Left ventricle myocardium inferior (tissue), 1 donor: ENCODE measurements around the gene TMSB15C. TPM values are rescaled to one million over a fixed set of nuclear protein-coding genes. Genes with fewer than 3 reads are reported as not detected.
"Not testable (repeated sequence)": the region's sequence is repeated elsewhere in the genome, so short reads cannot be mapped to it uniquely, and the experiment has no call there.

ENCODE experiments used
- DNase-seq: peaks from one replicate; pipeline ENCODE4 v3.0.0-alpha.2; 2020
- H3K27ac ChIP-seq: fragments of 200-600 bp; replicated peaks from 2 replicates; pipeline ENCODE4 v1.8.0; 2021
- H3K27me3 ChIP-seq: fragments of 200-600 bp; 2 replicates; pipeline ENCODE4 v1.8.0; 2021; ENCODE audit warnings: low read depth
- H3K36me3 ChIP-seq: fragments of 200-600 bp; 2 replicates; pipeline ENCODE4 v1.8.0; 2021
- H3K4me1 ChIP-seq: fragments of 200-600 bp; 2 replicates; pipeline ENCODE4 v1.8.0; 2021
- H3K4me3 ChIP-seq: fragments of 200-600 bp; 2 replicates; pipeline ENCODE4 v1.8.0; 2021; ENCODE audit warnings: mild to moderate bottlenecking, moderate library complexity
- H3K9me3 ChIP-seq: fragments of 200-600 bp; replicated peaks from 2 replicates; pipeline ENCODE4 v1.8.0; 2021
- intact Hi-C: fragments of 100-400 bp; cut with micrococcal nuclease; formaldehyde crosslinking; loops from one replicate; pipeline ENCODE4 v1.11.0; 2022
- long read RNA-seq: library from polyadenylated mRNA; unstranded; transcript quantifications from one replicate; pipeline ENCODE4 v2.0.0, GENCODE V29; 2021
- total RNA-seq: library from RNA; stranded (reverse); fragmentation: NEBNext Ultra II Directional; extraction: Animal tissue kit (Norgen Biotek cat#: 25700); gene quantifications from one replicate; pipeline ENCODE4 v1.2.1, GENCODE V29; 2021
- TF ChIP-seq, protein P1 (sequence below): fragments of 200-600 bp; IDR thresholded peaks from 2 replicates; pipeline ENCODE4 v1.8.0; 2021; ENCODE audit warnings: antibody characterized with exemption, mild to moderate bottlenecking, borderline replicate concordance
- donor health status: DM: no; HTN: yes; CAD: no; lungs with severe emphysema.

The TMSB15C gene
- total RNA-seq, result 0.27 TPM
- long read RNA-seq, result 0 reads

- H3K9me3 ChIP-seq, H3K36me3 ChIP-seq, H3K27ac ChIP-seq, H3K27me3 ChIP-seq, intact Hi-C loops, H3K4me3 ChIP-seq, DNase-seq, H3K4me1 ChIP-seq: not testable (repeated sequence)
These were observed at the start of gene TMSB15C for GRCh38 chrX:104075778-104076445. TSS of gene TMSB15C (minus strand) at chrX:104076236.

DNA sequence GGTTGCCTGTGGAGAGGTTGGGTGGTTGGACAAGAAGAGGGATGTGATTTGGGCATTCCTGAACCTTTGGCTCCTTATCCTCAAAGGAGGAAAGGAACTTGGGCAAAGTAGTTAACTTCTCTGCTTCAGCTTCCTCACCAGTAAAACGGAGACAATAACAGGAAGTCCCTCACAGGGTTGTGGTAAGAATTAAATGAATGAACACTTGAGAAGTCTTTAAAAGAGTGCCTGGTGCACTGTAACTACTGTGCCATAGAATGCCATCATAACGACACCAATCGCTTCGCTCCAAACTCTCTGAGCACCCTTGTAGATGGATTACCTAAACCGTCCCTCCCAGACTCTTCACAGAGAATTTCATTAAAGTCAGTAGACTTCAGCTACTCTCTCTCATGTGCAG, 46.8 kb upstream of the TMSB15C start:
- TF ChIP-seq, protein P1, sequence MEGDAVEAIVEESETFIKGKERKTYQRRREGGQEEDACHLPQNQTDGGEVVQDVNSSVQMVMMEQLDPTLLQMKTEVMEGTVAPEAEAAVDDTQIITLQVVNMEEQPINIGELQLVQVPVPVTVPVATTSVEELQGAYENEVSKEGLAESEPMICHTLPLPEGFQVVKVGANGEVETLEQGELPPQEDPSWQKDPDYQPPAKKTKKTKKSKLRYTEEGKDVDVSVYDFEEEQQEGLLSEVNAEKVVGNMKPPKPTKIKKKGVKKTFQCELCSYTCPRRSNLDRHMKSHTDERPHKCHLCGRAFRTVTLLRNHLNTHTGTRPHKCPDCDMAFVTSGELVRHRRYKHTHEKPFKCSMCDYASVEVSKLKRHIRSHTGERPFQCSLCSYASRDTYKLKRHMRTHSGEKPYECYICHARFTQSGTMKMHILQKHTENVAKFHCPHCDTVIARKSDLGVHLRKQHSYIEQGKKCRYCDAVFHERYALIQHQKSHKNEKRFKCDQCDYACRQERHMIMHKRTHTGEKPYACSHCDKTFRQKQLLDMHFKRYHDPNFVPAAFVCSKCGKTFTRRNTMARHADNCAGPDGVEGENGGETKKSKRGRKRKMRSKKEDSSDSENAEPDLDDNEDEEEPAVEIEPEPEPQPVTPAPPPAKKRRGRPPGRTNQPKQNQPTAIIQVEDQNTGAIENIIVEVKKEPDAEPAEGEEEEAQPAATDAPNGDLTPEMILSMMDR, result no peak
- DNase-seq, result no peak
- no peaks in the 10 kb centered on the region for H3K36me3 ChIP-seq
- no peak overlapping the region for H3K4me3 ChIP-seq
- no peaks in the 10 kb centered on the region for H3K9me3 ChIP-seq
- no peaks in the 10 kb centered on the region for H3K27me3 ChIP-seq
- intact Hi-C loops, result no loop called here
- no peaks in the 10 kb centered on the region for H3K4me1 ChIP-seq
- H3K27ac ChIP-seq, result no peak overlapping the region

DNA sequence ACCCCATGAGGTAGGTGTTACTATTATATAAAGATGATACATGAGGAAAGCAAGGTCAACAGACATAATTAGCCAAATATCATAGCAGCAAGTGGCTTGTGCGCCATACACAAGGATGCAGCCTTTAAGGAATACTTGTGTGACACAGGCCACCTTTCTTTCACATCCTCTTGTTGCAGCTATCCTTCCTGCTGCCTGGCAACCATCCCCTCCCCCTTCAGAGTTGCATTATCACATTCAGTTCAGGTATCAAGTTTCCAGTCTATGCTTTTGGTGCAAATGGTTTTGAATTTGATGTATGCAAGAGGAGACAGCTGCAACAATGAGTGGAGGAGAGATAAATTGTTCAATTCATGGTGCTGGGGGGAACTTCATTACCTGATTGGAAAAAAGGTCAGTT, 42.7 kb upstream of the TMSB15C start:
- intact Hi-C loops, result no loop called here
- TF ChIP-seq, protein P1, result no peak
- H3K27me3 ChIP-seq, result no peaks in the 10 kb centered on the region
- no peaks in the 10 kb centered on the region for H3K36me3 ChIP-seq
- peaks cover under 1% of the 10 kb centered on the region for H3K4me1 ChIP-seq
- no peaks in the 10 kb centered on the region for H3K9me3 ChIP-seq
- no peak overlapping the region for H3K4me3 ChIP-seq
- no peak for DNase-seq
- H3K27ac ChIP-seq, result no peak overlapping the region

DNA sequence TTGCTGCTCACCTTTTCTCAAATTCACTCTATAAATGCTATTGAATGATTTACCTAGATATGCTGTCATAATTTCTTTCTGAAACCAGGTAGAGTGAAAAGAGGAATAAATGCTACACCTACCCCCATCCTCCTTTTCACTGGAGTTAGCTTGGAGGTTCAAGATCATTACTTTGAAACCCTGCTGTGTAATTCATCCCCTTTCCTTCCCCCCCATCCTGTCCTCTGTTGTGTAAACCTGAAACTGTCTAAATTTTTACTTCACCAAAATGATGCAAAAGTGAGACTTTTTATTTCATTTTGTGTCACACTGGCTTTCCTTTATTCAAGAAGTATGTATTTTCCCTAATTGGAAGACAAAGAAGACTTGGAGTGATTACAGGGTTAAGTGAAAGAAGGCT, 41.7 kb upstream of the TMSB15C start:
- H3K36me3 ChIP-seq, result no peaks in the 10 kb centered on the region
- TF ChIP-seq, protein P1, result no peak
- H3K4me1 ChIP-seq, result peaks cover 7% of the 10 kb centered on the region
- no peaks in the 10 kb centered on the region for H3K27me3 ChIP-seq
- DNase-seq, result no peak
- intact Hi-C loops, result no loop called here
- no peak overlapping the region for H3K27ac ChIP-seq
- no peak overlapping the region for H3K4me3 ChIP-seq
- H3K9me3 ChIP-seq, result no peaks in the 10 kb centered on the region

GRCh38 chrX:104113222-104113965, 37.4 kb upstream of the TMSB15C start:
- TF ChIP-seq, protein P1, result peak; percentile 62
- no peak for DNase-seq

DNA sequence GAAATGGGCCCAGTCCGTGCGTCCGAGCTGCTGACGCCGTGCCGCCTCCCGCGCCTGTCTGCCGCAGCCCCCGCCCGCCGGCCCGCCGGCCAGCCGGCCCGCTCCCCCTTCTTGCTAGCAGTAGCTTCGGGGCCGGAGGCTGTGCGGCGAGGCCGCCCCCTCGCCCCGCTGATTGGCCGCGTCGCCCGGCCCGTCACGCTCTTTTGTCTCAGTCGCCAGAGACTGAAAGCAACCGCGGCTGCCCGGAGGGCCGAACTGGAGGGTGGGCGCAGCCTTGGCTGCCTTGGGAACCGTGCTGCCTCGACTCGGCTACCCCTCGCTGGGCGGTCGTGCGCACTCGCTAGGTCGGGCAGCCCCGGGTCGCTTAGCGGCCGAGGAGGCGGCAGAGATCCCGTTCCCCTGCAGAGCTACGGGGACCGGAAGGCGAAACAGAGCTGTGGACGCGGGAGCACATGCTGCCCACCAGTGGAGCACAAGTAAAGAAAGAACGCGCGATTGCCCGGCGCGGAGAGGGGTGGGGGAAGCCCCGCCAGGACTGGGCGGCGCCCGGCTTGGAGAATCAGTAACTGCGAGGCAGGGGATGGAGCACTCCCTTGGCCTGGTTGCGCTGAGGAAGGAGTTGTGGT, 36.4 kb upstream of the TMSB15C start, which contains the start of gene ZCCHC18:
Gene ZCCHC18, plus strand, starts transcription at position 198 of the 626 bp plus-strand sequence. CDS start 1,589 bp downstream, outside the sequence.
- DNase-seq, result peak; percentile 38
- Histone ChIP-seq H3K27ac (peak within 1 kb of the TSS; percentile 75), H3K9me3 (no peaks in the 10 kb centered on the region), H3K4me1 (peaks cover 7% of the 10 kb centered on the region), H3K36me3 (no peaks in the 10 kb centered on the region), H3K4me3 (peak within 1 kb of the TSS; percentile 73), H3K27me3 (no peaks in the 10 kb centered on the region)
- TF ChIP-seq, protein P1, result no peak
- intact Hi-C loops, result no loop called here

More at GRCh38 chrX:104113222-104113965, 37.4 kb upstream of the TMSB15C start:
- H3K9me3 ChIP-seq, result no peaks in the 10 kb centered on the region
- no peaks in the 10 kb centered on the region for H3K27me3 ChIP-seq
- no peaks in the 10 kb centered on the region for H3K36me3 ChIP-seq
- intact Hi-C loops, result no loop called here
- peaks cover 7% of the 10 kb centered on the region for H3K4me1 ChIP-seq
- peak overlapping the region; percentile 73 for H3K4me3 ChIP-seq
- no peak overlapping the region for H3K27ac ChIP-seq

DNA sequence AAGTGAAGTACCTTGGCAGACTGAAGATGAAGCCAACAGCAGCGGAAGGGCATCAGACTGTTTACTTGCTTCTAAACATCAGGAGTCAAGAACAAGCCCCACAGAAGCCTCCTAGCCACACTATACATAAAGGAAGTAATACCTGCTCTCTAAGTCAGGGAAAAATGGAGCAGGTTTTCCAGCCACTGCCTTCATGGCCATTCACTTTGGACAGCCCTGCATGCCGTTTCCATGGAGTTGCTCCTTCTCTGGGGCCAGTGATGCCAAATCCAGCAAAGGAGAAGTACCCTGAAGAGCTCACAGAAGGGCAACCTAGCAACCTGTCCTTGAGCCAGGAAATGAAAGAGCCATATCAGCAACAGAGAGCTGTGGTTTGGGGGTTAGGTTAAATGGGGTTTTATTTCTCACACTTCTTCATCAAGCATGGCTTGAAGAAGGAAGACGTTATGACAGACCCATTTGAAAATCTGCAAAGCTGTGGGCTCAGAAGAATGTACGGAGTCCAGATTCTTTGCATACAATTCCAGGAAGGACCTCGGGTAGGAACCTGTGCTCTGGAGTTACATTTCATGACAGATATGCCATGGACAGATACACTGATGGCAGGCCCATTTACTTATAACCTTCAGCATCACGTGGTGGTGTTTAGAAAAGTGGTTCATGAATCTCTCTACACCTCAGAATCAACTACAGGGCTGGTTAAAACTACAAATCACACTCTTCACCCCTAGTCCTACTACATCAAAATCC, 34.6 kb upstream of the TMSB15C start:
- H3K4me3 ChIP-seq, intact Hi-C loops: not testable (repeated sequence)

More for the DNA sequence above, 34.6 kb upstream of the TMSB15C start:
- not testable (repeated sequence) for H3K36me3 ChIP-seq, H3K27me3 ChIP-seq, H3K27ac ChIP-seq, DNase-seq, H3K9me3 ChIP-seq
- peaks cover 10% of the 10 kb centered on the region for H3K4me1 ChIP-seq
